Brain microvascular endothelial cell (primary cell): Measurements from ENCODE around the gene ARFRP1.
A peak's percentile ranks its signal among the peaks of the same experiment; 100 is the strongest.
"Not testable (repeated sequence)": the region's sequence is repeated elsewhere in the genome, so short reads cannot be mapped to it uniquely, and the experiment has no call there.

ENCODE experiments used
- DNase-seq: peaks from one replicate; pipeline ENCODE4 v3.0.0-alpha.2; 2020
- H3K27ac ChIP-seq: fragments of 250-450 bp; sonication (Bioruptor Pico); 2 replicates; pipeline ENCODE4 v1.5.1; 2020; ENCODE audit warnings: mild to moderate bottlenecking, moderate library complexity
- H3K27me3 ChIP-seq: fragments of 250-450 bp; sonication (Bioruptor Pico); replicated peaks from 2 replicates; pipeline ENCODE4 v1.5.1; 2020; ENCODE audit warnings: mild to moderate bottlenecking
- H3K36me3 ChIP-seq: fragments of 250-450 bp; sonication (Bioruptor Pico); replicated peaks from 2 replicates; pipeline ENCODE4 v1.5.1; 2020; ENCODE audit warnings: mild to moderate bottlenecking
- H3K4me3 ChIP-seq: 2 replicates; pipeline ENCODE4 v1.5.1; 2011; ENCODE audit warnings: low read depth, mild to moderate bottlenecking, control low read depth, low read length, moderate library complexity
- in situ Hi-C: cut with HindIII; loops from 2 replicates; pipeline ENCODE4 v1.10.0; 2017; ENCODE audit warnings: low sequenced_read_pairs, low pct_ligation_motif_present
- TF ChIP-seq, protein P1 (sequence below): IDR thresholded peaks from 2 replicates; pipeline ENCODE4 v1.5.1; 2011; ENCODE audit warnings: low read depth, mild to moderate bottlenecking, moderate library complexity, low read length, control low read depth, inconsistent platforms; ENCODE audit errors: missing control alignments

The ARFRP1 gene

DNA sequence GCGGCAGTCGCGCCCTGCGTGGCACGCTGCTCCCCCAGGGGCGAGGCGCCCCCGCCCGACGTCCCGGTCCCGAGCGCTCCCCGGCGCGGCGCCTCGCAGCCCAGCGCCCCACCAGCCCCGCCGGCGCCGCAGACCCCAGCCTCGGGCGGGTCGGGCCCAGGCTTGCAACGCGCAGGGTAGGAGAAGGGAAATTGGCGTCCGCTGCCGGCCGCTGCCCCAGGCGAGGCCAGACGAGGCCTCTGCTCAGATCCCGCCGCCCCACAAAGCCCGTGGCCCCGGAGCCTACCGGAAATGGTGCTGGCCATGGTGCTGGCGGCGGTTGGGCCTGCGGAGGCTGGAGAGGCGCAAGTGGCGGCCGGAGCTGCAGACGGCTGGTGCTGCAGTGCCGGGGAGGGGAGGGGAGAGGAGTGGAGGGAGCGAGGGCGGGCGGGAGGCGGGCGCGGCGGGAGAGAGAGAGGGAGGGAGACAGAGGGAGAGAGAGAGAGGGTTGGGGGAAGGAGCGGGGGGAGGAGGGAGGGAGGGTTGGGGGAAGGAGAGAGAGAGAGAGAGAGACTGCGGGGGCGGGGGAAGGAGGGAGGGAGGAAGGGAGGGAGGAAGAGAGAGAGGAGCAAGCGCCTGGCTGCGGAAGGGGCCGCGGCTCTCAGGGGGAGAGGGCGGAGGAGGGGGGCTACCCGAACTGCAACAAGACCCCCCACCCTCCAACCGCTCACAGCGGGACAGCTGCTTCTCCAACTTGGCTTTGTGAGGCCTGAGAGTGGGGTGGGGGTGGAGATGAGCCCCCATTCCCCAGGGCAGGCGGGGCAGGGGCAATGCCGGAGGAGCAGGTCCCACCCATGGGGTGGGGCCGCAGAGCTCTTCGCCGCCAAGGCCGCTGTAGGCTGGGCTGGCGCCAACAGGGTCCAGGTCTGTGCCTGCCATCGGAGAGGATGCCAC, 54.5 kb downstream of the ARFRP1 start, which contains the start of gene STMN3:
Gene STMN3, minus strand, starts transcription at position 384 of the 933 bp plus-strand sequence. Its CDS starts 79 bp downstream, at position 305.
- in situ Hi-C loops = no loop called here
- no peak within 1 kb of the TSS for H3K27ac ChIP-seq

DNA sequence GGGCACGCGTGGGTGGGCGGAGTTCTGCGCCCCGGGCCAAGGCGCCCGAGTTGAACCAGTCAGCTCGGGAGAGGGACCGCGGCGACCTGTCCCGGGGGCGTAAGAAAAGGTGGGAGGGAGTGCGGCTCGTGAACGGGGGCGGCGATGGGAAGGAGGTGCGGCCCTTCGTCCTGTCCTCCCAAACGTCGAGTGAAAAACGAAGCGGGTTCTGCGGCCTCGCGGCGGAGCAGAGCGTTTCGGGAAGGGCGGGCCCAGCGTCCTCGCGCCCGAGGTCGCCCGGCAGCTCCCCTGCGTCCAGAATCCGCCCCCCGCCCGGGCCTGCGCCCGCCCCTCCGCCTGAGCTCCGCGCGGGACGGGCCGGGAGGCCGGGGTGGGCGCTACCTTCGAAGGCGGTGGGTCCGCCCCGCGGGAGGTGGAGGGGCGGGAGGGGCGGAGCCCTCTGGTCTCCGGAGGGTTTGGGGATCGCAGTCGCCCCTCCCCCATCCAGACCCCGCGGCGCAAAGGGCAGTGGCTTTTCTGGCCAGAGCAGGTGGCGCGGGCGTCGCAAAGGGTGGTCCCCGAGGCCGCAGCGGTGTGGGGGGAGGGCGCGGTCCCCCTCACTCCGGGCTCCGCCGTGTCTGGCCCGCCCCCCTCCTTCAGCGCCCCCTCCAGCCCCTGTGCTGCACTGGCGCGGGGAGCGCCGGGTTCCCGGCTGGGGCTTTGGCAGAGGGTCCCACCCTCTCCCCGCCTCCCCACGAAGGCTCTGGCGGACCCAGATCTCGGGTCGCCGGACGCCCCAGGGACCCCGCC, 55.4 kb downstream of the ARFRP1 start:
- Histone ChIP-seq H3K36me3 (no peaks in the 10 kb centered on the region), H3K4me3 (peak overlapping the region; percentile 49), H3K27ac (no peak overlapping the region), H3K27me3 (no peaks in the 10 kb centered on the region)
- TF ChIP-seq, protein P1, sequence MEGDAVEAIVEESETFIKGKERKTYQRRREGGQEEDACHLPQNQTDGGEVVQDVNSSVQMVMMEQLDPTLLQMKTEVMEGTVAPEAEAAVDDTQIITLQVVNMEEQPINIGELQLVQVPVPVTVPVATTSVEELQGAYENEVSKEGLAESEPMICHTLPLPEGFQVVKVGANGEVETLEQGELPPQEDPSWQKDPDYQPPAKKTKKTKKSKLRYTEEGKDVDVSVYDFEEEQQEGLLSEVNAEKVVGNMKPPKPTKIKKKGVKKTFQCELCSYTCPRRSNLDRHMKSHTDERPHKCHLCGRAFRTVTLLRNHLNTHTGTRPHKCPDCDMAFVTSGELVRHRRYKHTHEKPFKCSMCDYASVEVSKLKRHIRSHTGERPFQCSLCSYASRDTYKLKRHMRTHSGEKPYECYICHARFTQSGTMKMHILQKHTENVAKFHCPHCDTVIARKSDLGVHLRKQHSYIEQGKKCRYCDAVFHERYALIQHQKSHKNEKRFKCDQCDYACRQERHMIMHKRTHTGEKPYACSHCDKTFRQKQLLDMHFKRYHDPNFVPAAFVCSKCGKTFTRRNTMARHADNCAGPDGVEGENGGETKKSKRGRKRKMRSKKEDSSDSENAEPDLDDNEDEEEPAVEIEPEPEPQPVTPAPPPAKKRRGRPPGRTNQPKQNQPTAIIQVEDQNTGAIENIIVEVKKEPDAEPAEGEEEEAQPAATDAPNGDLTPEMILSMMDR = no peak
- in situ Hi-C loops = no loop called here
- no peak for DNase-seq

More for the DNA sequence above, 54.5 kb downstream of the ARFRP1 start, which contains the start of gene STMN3:
- TF ChIP-seq, protein P1 = no peak
- Histone ChIP-seq H3K27me3 (no peaks in the 10 kb centered on the region), H3K36me3 (no peaks in the 10 kb centered on the region), H3K4me3 (peak within 1 kb of the TSS; percentile 49)
- DNase-seq = peak; percentile 72

DNA sequence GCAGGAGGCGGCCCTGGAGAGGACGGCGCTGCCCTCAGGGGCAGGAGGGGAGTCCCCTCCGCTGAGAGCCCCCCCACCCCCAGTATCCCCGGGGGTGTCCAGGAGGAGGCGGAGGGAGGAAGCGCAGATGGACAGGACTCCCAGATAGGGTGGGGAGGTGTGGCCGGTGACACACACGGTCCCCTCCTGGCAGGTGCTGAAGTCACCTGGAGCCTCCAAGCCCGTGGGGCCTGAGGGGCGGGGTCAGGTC, 55.9 kb downstream of the ARFRP1 start:
- Histone ChIP-seq H3K36me3 (no peaks in the 10 kb centered on the region), H3K4me3 (peak overlapping the region; percentile 38), H3K27me3 (no peaks in the 10 kb centered on the region), H3K27ac (no peak overlapping the region)
- in situ Hi-C loops = no loop called here
- DNase-seq = no peak
- TF ChIP-seq, protein P1 = no peak

DNA sequence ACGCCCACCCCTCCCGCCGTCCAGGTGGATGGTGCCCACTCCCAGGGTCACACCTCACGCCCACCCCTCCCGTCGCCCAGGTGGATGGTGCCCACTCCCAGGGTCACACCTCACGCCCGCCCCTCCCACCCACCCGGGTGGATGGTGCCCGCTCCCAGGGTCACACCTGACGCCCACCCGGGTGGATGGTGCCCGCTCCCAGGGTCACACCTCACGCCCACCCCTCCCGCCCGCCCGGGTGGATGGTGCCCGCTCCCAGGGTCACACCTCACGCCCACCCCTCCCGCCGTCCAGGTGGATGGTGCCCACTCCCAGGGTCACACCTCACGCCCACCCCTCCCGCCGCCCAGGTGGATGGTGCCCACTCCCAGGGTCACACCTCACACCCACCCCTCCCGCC, 57.3 kb downstream of the ARFRP1 start:
- in situ Hi-C loops, H3K27ac ChIP-seq, H3K36me3 ChIP-seq, DNase-seq, H3K4me3 ChIP-seq, H3K27me3 ChIP-seq: not testable (repeated sequence)

DNA sequence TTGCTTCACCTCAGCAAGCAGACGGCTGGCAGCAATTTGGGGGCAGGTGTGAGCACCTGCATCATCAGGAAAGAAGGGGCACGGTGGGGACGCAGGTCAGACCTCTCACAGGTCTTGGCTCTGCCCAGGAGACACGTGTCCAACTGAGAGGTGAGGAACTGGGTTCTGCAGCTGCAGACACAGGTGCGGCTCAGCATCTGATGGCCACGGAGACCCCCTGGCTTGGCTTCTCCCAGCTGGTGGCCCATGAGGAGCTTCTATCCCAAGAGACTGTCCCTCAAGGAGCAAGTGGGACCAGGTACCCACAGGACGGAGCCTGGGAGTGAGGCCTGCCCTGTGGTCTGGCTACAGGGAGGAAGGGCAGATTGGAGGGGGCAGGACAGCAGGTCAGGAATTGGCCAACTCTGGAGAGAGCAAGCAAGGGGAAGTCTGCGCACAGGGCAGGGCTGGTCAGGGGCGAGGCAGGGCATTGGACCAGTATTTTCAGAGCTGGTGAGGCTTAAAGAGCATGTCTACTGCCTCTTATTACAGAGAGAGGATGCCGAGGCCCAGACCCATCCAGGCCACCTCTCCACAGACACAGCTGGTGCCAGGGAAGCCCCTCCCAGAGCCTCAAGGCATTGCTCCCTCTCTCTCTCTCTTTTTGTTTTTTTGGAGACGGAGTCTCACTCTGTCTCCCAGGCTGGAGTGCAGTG, 58.7 kb downstream of the ARFRP1 start:
- in situ Hi-C loops = no loop called here
- TF ChIP-seq, protein P1 = no peak
- no peaks in the 10 kb centered on the region for H3K36me3 ChIP-seq
- H3K4me3 ChIP-seq = no peak overlapping the region
- no peak for DNase-seq
- H3K27ac ChIP-seq = no peak overlapping the region
- H3K27me3 ChIP-seq = no peaks in the 10 kb centered on the region
